GM11168 (cell line): Measurements from ENCODE around the gene ARL17A.
"Not testable (repeated sequence)": the region's sequence is repeated elsewhere in the genome, so short reads cannot be mapped to it uniquely, and the experiment has no call there.

Experiments used
- in situ Hi-C: fragments of 300-500 bp; cut with MboI; formaldehyde crosslinking; loops from one replicate; pipeline ENCODE4 v1.12.0; 2022; ENCODE audit warnings: low sequenced_read_pairs; ENCODE audit not compliant: unreplicated experiment

The ARL17A gene

GRCh38 chr17:46579083-46580075, at the start of gene ARL17A:
ARL17A (minus strand) TSS chr17:46579691; CDS start chr17:46576322, 3,369 bp downstream.
- in situ Hi-C loops: not testable (repeated sequence)

DNA sequence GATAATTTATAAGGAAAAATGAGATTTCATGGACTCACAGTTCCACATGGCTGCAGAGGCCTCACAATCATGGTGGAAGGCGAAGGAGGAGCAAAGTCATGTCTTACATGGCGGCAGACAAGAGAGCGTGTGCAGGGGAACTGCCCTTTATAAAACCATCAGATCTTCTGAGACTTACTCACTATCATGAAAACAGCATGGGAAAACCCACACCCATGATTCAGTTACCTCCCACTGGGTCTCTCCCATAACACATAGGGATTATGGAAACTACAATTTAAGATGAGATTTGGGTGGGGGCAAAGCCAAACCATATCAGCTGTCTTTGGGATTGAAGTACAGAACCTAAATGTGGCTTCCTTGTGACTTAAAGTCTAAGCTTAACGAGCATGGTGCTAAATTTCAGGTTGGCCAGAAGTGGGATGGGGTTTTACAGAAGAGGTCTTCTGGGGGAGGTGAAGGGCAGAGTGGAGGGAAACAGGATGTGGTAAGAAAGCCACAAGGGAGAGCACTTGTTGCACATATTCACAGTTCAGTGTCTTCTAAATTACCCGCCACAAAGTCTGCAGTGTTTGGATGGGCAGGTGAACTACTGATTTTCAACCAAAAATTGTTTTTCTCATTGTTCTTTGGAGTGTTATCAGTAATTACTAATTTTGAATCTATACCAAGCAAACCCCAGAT, 49.4 kb upstream of the ARL17A start:
- in situ Hi-C loops: not testable (repeated sequence)

- in situ Hi-C loops: not testable (repeated sequence)
Observed at GRCh38 chr17:46627452-46627851, 48.0 kb upstream of the ARL17A start.

DNA sequence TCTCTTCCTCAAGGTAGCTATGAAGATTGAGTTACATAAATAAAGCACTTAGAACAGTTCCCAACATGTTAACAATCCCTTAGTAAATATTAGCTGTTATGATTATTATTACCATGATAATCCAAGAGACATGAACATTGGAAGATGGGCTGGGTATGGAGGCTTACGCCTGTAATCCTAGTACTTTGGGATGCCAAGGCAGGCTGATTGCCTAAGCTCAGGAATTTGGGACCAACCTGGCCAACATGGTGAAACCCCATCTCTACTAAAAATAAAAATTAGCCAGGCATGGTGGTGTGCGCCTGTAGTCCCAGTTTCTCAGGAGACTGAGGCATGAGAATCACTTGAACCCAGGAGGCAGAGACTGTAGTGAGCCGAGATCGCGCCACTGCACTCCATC, 45.2 kb upstream of the ARL17A start:
- in situ Hi-C loops: not testable (repeated sequence)

DNA sequence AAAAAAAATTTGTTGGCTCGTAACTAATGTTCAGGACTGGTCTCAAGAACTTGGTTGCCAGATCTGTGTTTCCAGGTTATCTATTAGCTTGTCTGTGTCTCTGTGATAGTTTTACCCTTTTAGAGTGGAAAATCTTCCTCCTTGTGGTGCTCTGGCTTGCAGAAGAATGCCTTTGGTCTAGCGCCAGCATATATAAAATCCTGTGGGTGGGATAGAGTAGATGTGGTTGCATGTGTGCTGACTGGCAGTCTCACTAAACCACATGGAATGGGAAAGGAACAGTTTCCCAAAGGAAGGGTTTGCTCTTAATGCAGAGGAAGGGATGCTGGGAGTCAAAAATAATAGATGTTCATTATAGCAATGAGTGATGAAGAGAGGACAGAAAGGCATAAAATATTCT, 44.3 kb upstream of the ARL17A start:
- in situ Hi-C loops: not testable (repeated sequence)

DNA sequence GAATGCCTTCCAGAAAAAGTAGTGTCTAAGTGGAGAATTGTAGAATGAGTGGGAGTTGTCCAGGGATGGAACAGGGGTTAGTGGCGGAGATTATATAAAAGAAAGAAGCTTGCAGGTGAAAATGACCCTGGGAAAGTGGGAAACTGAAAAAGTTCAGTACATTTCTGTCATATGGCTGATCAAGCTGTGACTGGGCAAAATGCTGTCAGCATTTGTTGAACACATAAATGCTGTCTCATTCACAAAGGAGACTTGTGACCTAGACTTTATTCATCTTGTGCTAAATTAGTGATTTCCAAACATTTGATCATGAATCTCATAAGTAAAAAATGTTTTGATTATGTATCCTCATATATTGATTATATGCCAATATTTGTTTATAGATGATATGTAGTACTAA, 39.5 kb upstream of the ARL17A start:
- in situ Hi-C loops: not testable (repeated sequence)

- in situ Hi-C loops: not testable (repeated sequence)
Observed at GRCh38 chr17:46617121-46617520, 37.6 kb upstream of the ARL17A start.

DNA sequence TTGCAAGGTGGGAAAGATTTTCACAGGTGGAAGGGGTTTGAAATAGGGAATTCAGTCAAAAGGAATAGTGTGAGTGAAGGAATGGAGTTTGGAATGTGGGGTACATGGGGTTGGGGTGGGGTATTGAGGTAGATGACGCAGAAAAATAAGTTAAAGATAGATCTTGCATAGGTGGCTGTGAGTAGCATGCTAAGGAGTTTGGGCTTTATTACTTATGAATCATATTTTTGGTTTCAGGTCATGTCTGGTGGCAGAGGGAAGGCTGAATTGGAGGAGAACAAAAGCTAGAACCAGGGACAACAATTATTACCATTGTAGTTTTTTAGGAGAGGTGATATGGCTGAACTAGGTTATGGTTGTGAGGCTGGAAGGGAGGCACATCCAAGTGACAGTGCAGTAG, 34.4 kb upstream of the ARL17A start:
- in situ Hi-C loops: not testable (repeated sequence)

- in situ Hi-C loops: not testable (repeated sequence)
Observed at GRCh38 chr17:46611304-46611703, 31.8 kb upstream of the ARL17A start.

DNA sequence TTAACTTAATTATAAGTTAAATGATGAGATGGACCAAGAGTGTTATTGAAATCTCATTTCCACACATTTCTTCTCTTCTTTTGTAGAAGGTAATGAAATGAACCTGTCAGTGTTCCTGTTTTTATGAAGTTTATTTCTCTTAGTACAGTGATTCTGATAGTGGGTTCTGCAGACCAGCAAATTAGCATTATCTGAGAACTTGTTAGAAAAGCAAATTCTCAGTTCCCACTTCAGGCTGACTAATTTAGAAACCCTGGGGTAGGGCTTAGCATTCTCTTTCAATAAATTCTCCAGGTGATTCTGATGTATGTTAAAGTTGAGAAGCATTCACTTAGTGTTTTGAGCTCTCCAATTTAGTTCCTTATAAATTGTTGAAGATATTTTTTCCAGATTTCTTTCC, 23.6 kb upstream of the ARL17A start:
- in situ Hi-C loops: not testable (repeated sequence)

- in situ Hi-C loops: not testable (repeated sequence)
Observed at GRCh38 chr17:46600767-46601166, 21.3 kb upstream of the ARL17A start.

- in situ Hi-C loops: not testable (repeated sequence)
Observed at GRCh38 chr17:46598344-46598931, 18.9 kb upstream of the ARL17A start.

GRCh38 chr17:46591332-46591731, 11.8 kb upstream of the ARL17A start:
- in situ Hi-C loops: not testable (repeated sequence)

- in situ Hi-C loops: not testable (repeated sequence)
Observed at GRCh38 chr17:46590157-46591146, 11.0 kb upstream of the ARL17A start, which contains the start of gene NSF. NSF (plus strand) TSS chr17:46590669; CDS start chr17:46590776, 107 bp downstream.

DNA sequence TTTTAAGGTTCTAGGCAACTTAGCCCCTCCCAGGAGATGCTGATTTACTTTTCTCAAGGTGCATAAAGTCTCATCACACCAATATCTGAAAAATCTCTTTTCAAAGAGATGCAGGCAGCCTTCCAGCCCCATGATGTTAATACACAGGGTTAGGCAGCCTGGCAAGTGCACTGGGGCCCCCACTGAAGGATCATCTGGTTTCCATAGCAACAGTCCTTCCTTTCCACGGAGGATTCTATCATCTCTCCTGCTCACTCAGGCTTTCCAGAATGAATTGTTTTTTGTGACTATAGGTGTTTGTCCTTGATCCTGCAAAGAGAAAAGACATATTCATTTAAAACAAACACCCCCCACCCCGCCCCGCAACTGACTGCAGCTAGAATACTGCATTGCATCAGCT, 6.0 kb upstream of the ARL17A start:
- in situ Hi-C loops: not testable (repeated sequence)

DNA sequence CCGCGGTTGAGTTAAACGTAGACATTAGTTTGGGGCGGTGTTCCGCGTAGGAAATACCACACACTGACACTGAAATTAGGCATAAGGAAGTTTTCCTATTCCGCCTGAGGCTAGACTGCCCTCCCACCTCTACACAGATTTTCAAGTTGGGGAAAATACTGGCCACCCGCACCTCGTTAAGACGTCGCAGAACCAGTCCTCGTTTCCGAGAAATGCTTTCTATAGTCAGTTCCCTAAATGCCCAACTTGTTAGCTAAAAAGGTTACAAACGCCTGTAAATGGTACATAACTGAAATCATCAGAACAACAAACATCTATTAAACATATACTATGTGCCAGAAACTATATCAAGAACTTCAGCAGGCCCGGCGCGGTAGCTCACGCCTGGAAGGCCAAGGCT, 591 bp upstream of the ARL17A start:
- in situ Hi-C loops: not testable (repeated sequence)

DNA sequence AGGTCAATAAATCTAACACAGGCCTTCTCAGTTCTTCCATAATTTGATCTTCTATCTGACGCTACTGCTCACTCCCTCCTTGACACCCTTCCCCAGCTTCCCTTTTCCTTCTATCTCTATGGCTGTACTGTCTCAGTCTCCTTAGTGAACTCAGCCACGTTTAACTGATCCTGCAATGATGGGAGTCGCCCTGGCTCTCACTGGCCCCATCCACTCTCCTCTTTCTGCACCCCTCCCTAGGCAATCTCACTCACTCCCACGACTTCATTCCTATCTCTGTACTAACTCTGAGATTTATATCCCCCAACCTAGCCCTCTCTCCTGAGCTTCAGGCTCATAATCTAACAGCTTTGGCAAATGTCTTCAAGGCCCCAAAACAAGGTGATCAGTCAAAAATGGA, 7.7 kb downstream of the ARL17A start:
- in situ Hi-C loops: not testable (repeated sequence)

- in situ Hi-C loops: not testable (repeated sequence)
Observed at GRCh38 chr17:46566980-46567379, 12.5 kb downstream of the ARL17A start.

- in situ Hi-C loops: not testable (repeated sequence)
Observed at GRCh38 chr17:46566284-46566683, 13.2 kb downstream of the ARL17A start.
